ENCODE measurements around the gene PPARG.
"Not testable (repeated sequence)": the region's sequence is repeated elsewhere in the genome, so short reads cannot be mapped to it uniquely, and the experiment has no call there.

Gene PPARG

GRCh38 chr3:12383218-12383617, 94.3 kb downstream of the PPARG start:
- no peak for DNase-seq

GRCh38 chr3:12384451-12385233, 95.8 kb downstream of the PPARG start:
- no peak for DNase-seq

- not testable (repeated sequence) for DNase-seq
Measured at GRCh38 chr3:12386514-12387291, 97.8 kb downstream of the PPARG start.

GRCh38 chr3:12388185-12388584, 99.3 kb downstream of the PPARG start:
- no peak for DNase-seq

- DNase-seq, result no peak
Measured at GRCh38 chr3:12392101-12392878, 103.4 kb downstream of the PPARG start.

- peak; percentile 37 for DNase-seq
Measured at GRCh38 chr3:12393894-12394293, 105.0 kb downstream of the PPARG start.

GRCh38 chr3:12394569-12395271, 105.8 kb downstream of the PPARG start:
- DNase-seq, result no peak

GRCh38 chr3:12395349-12396012, 106.6 kb downstream of the PPARG start:
- no peak for DNase-seq

- DNase-seq, result no peak
Measured at GRCh38 chr3:12396471-12396870, 107.6 kb downstream of the PPARG start.

GRCh38 chr3:12399226-12399625, 110.4 kb downstream of the PPARG start:
- DNase-seq, result no peak

- DNase-seq, result peak; percentile 82
Measured at GRCh38 chr3:12400616-12401194, 111.8 kb downstream of the PPARG start.

- no peak for DNase-seq
Measured at GRCh38 chr3:12401208-12401607, 112.3 kb downstream of the PPARG start.

GRCh38 chr3:12405432-12406272, 116.8 kb downstream of the PPARG start:
- DNase-seq, result peak; percentile 99

- no peak for DNase-seq
Measured at GRCh38 chr3:12408984-12409683, 120.3 kb downstream of the PPARG start.

- DNase-seq, result no peak
Measured at GRCh38 chr3:12409684-12410596, 121.1 kb downstream of the PPARG start.

GRCh38 chr3:12413721-12414255, 124.9 kb downstream of the PPARG start:
- no peak for DNase-seq

GRCh38 chr3:12415014-12415680, 126.3 kb downstream of the PPARG start:
- no peak for DNase-seq

GRCh38 chr3:12416731-12417130, 127.9 kb downstream of the PPARG start:
- DNase-seq, result no peak

Data from NCI-H226 (cell line).